Panc1 (cell line): ENCODE data around the gene MMP21. TPM values are rescaled to one million over a fixed set of nuclear protein-coding genes. Genes with fewer than 3 reads are reported as not detected.

Experiments
- ATAC-seq: fragments of 200-7000 bp; cut with Tn5 transposase; 2 replicates; pipeline ENCODE4 v1.9.1; 2020; ENCODE audit warnings: mild to moderate bottlenecking, moderate library complexity
- BruUV-seq: library from RNA; stranded (reverse); fragments of 400-500 nt; replicated peaks from 2 replicates; lab custom pipeline; 2021; lab: Mats Ljungman, UMichigan
- CTCF ChIA-PET: fragments of 300-600 bp; sonication (Branson Sonifier 250); formaldehyde crosslinking; loops from one replicate; lab custom pipeline; 2022; ENCODE audit warnings: antibody characterized with exemption; lab: Charles Lee
- POLR2A ChIA-PET: fragments of 300-600 bp; sonication (Branson Sonifier 250); formaldehyde crosslinking; loops from one replicate; lab custom pipeline; 2022; ENCODE audit warnings: antibody characterized with exemption; lab: Charles Lee
- DNase-seq: peaks from one replicate; pipeline ENCODE4 v3.0.0-alpha.2; 2010; ENCODE audit warnings: low read depth, low spot score
- H3K27ac ChIP-seq: 2 replicates; pipeline ENCODE4 v1.5.1; 2011; ENCODE audit warnings: mild to moderate bottlenecking, low read length, inconsistent platforms
- H3K27me3 ChIP-seq: fragments of 200-500 bp; sonication (Bioruptor generic); 2 replicates; pipeline ENCODE4 v1.6.0; 2014; ENCODE audit warnings: low read length, inconsistent platforms; ENCODE audit not compliant: control insufficient read depth, insufficient read depth
- H3K36me3 ChIP-seq: fragments of 200-500 bp; sonication (Bioruptor generic); 2 replicates; pipeline ENCODE4 v1.5.1; 2014; ENCODE audit warnings: inconsistent platforms, mild to moderate bottlenecking, low read length, moderate library complexity; ENCODE audit not compliant: control insufficient read depth, insufficient read depth
- H3K4me1 ChIP-seq: 2 replicates; pipeline ENCODE4 v1.5.1; 2011; ENCODE audit warnings: inconsistent platforms, mild to moderate bottlenecking, low read length, moderate library complexity; ENCODE audit not compliant: control insufficient read depth, insufficient read depth
- H3K4me3 ChIP-seq, 2 experiments: 2 replicates each; pipeline ENCODE4 v1.5.1; 2011 to 2012; ENCODE audit warnings: low read depth in 2 of 2, low read length in 2 of 2, mild to moderate bottlenecking in 2 of 2, inconsistent platforms in 1 of 2, moderate library complexity in 1 of 2
- H3K9me3 ChIP-seq: fragments of 200-500 bp; sonication (Bioruptor generic); 2 replicates; pipeline ENCODE4 v1.5.1; 2014; ENCODE audit warnings: low read depth, mild to moderate bottlenecking, inconsistent platforms, low read length, moderate library complexity; ENCODE audit not compliant: control insufficient read depth, insufficient read depth
- CTCF ChIP-seq: fragments of 450-650 bp; IDR thresholded peaks from 2 replicates; pipeline ENCODE4 v1.5.1; 2017; ENCODE audit warnings: mild to moderate bottlenecking
- POLR2AphosphoS5 ChIP-seq: IDR thresholded peaks from 2 replicates; pipeline ENCODE4 v1.6.1; 2012; ENCODE audit warnings: mild to moderate bottlenecking, low read depth, low read length, moderate library complexity
- SIN3A ChIP-seq: IDR thresholded peaks from 2 replicates; pipeline ENCODE4 v1.6.1; 2012; ENCODE audit warnings: low read depth, mild to moderate bottlenecking, low read length, moderate library complexity, borderline replicate concordance; ENCODE audit not compliant: insufficient read depth
- TCF7L2 ChIP-seq: IDR thresholded peaks from 2 replicates; pipeline ENCODE4 v1.6.1; 2011; ENCODE audit warnings: mild to moderate bottlenecking, low read depth, low read length, inconsistent platforms
- in situ Hi-C: cut with HindIII; loops from 2 replicates; pipeline ENCODE4 v1.10.0; 2016; ENCODE audit warnings: low sequenced_read_pairs, low pct_unique_long_range_greater_than_20kb
- intact Hi-C: fragments of 100-400 bp; cut with micrococcal nuclease; formaldehyde crosslinking; loops from one replicate; pipeline ENCODE4 v1.10.0; 2022; ENCODE audit not compliant: unreplicated experiment
- total RNA-seq: library from RNA; stranded (reverse); gene quantifications from one replicate; pipeline ENCODE4 v1.2.1, GENCODE V29; 2021; ENCODE audit not compliant: unreplicated experiment
- TF ChIP-seq, protein P1 (sequence below), 2 experiments: IDR thresholded peaks; 2 replicates each; pipeline ENCODE4 v1.6.1; 2011 to 2012; ENCODE audit warnings: low read depth in 2 of 2, control low read depth in 1 of 2, low read length in 1 of 2, mild to moderate bottlenecking in 1 of 2, moderate library complexity in 1 of 2; ENCODE audit not compliant: insufficient read depth in 1 of 2

MMP21 gene
- total RNA-seq, 1 experiment from 2014 or later = not detected

- Histone ChIP-seq H3K36me3 (no peaks in the 10 kb centered on the region), H3K4me3 (no peak overlapping the region), H3K4me1 (no peaks in the 10 kb centered on the region), H3K27me3 (no peaks in the 10 kb centered on the region), H3K9me3 (no peaks in the 10 kb centered on the region), H3K27ac (no peak overlapping the region)
- ATAC-seq (no peak), DNase-seq (no peak)
- in situ Hi-C loops (no loop called here), intact Hi-C loops (no loop called here)
- TF ChIP-seq SIN3A (no peak), CTCF (no peak), TCF7L2 (no peak), POLR2AphosphoS5 (no peak)
- CTCF ChIA-PET = no interaction called here
- no TSS peak for BruUV-seq
- POLR2A ChIA-PET = no interaction called here
Observed at GRCh38 chr10:125785791-125786190, 10.2 kb upstream of the MMP21 start.

DNA sequence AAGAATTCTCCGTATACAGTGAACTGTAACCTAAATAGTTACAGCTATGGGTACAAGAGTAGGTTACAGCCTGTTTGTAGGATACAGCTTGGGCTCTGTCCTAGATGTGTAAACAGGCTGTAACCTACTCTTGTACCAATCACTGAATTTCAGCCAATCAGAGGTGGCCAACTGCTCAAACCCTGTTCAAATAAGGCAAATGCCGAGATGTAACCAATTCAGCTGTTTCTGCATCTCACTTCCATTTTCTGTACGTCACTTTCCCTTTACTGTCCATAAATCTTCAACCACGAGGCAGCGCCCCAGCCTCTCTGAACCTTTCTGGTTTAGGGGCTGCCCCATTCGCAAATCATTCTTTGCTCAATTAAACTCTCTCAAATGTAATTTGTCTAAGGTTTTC lies 8.3 kb upstream of the MMP21 start:
- no peak overlapping the region for H3K4me3 ChIP-seq
- no peaks in the 10 kb centered on the region for H3K27me3 ChIP-seq
- TF ChIP-seq, protein P1, sequence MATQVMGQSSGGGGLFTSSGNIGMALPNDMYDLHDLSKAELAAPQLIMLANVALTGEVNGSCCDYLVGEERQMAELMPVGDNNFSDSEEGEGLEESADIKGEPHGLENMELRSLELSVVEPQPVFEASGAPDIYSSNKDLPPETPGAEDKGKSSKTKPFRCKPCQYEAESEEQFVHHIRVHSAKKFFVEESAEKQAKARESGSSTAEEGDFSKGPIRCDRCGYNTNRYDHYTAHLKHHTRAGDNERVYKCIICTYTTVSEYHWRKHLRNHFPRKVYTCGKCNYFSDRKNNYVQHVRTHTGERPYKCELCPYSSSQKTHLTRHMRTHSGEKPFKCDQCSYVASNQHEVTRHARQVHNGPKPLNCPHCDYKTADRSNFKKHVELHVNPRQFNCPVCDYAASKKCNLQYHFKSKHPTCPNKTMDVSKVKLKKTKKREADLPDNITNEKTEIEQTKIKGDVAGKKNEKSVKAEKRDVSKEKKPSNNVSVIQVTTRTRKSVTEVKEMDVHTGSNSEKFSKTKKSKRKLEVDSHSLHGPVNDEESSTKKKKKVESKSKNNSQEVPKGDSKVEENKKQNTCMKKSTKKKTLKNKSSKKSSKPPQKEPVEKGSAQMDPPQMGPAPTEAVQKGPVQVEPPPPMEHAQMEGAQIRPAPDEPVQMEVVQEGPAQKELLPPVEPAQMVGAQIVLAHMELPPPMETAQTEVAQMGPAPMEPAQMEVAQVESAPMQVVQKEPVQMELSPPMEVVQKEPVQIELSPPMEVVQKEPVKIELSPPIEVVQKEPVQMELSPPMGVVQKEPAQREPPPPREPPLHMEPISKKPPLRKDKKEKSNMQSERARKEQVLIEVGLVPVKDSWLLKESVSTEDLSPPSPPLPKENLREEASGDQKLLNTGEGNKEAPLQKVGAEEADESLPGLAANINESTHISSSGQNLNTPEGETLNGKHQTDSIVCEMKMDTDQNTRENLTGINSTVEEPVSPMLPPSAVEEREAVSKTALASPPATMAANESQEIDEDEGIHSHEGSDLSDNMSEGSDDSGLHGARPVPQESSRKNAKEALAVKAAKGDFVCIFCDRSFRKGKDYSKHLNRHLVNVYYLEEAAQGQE (IDR thresholded peaks at IDR 0.05; ENCODE audit: insufficient read depth in 1 of 2, low read depth in 2 of 2, low read length in 1 of 2) = no peak
- TF ChIP-seq POLR2AphosphoS5 (no peak), TCF7L2 (no peak), SIN3A (no peak)
- ATAC-seq (no peak), DNase-seq (no peak)
- POLR2A ChIA-PET = interaction anchor here (0.7 kb wide), 1 partner anchor 52 kb away, joined by 3 read pairs; no protein-coding TSS in a partner anchor
- H3K36me3 ChIP-seq = no peaks in the 10 kb centered on the region
- BruUV-seq = no TSS peak
- CTCF ChIA-PET = no interaction called here
- H3K9me3 ChIP-seq = no peaks in the 10 kb centered on the region
- H3K27ac ChIP-seq = no peak overlapping the region
- no peaks in the 10 kb centered on the region for H3K4me1 ChIP-seq
- intact Hi-C loops = no loop called here
- in situ Hi-C loops = no loop called here

GRCh38 chr10:125783408-125783807 lies 7.8 kb upstream of the MMP21 start:
- Histone ChIP-seq H3K4me1 (no peaks in the 10 kb centered on the region), H3K27me3 (no peaks in the 10 kb centered on the region), H3K36me3 (no peaks in the 10 kb centered on the region), H3K27ac (no peak overlapping the region), H3K9me3 (no peaks in the 10 kb centered on the region), H3K4me3 (no peak overlapping the region)
- intact Hi-C loops (no loop called here), in situ Hi-C loops (no loop called here)
- ATAC-seq (no peak), DNase-seq (no peak)
- TF ChIP-seq TCF7L2 (no peak), SIN3A (no peak), CTCF (no peak), POLR2AphosphoS5 (no peak)
- TF ChIP-seq, protein P1 (IDR thresholded peaks at IDR 0.05; ENCODE audit: insufficient read depth in 1 of 2, low read depth in 2 of 2, low read length in 1 of 2) = no peak
- ChIA-PET POLR2A (no interaction called here), CTCF (no interaction called here)
- BruUV-seq = no TSS peak
